Posterior vena cava (tissue), 2 donors: ENCODE measurements around the gene SLC35A2. TPM values are rescaled to one million over a fixed set of nuclear protein-coding genes. Genes with fewer than 3 reads are reported as not detected.

Source experiments
- DNase-seq: peaks from one replicate; pipeline ENCODE4 v3.0.0-alpha.2; 2020; ENCODE audit warnings: low spot score
- intact Hi-C, 2 donors: fragments of 100-400 bp; cut with DNase I; formaldehyde crosslinking; loops; one replicate each; pipeline versions ENCODE4 v1.14.1 to v1.14.2; 2022 to 2023
- long read RNA-seq, 2 donors: library from polyadenylated mRNA; unstranded; transcript quantifications; one replicate each; pipeline ENCODE4 v2.0.0, GENCODE V29; 2020 to 2021
- total RNA-seq, 2 donors: library from RNA; stranded (reverse); fragmentation: NEBNext Ultra II Directional; extraction: Animal tissue kit (Norgen Biotek cat#: 25700); gene quantifications; one replicate each; pipeline ENCODE4 v1.2.1, GENCODE V29; 2021
- donor health status: DM: yes; HTN: yes; CAD: no.
- donor health status: DM: yes; HTN: yes; CAD: no.

The SLC35A2 gene
- total RNA-seq = 10 to 100 TPM; 11.5 to 14.7 TPM
- long read RNA-seq, donor 1, partial matches to known transcripts = 0 of 8 reads
- long read RNA-seq, donor 1, other reads (novel, unspliced or antisense) = 1 of 8 reads
- long read RNA-seq, donor 2, transcript SLC35A2-204 (4 exons, 3,047 nt) = major isoform, 5 of 30 reads
- long read RNA-seq, donor 2, partial matches to known transcripts = 9 of 30 reads
- long read RNA-seq, donor 2, other reads (novel, unspliced or antisense) = 9 of 30 reads

- intact Hi-C loops = loop anchor here in 1 of 2 donors (10.0 kb wide), 1 partner anchor 63 kb away; the partner anchor contains the start of gene KCND1
- peak; percentile 93 for DNase-seq
Measured at GRCh38 chrX:48911412-48912182, at the start of gene SLC35A2. TSS of gene SLC35A2 (minus strand) at chrX:48911646. CDS start at chrX:48911636, 10 bp downstream.

DNA sequence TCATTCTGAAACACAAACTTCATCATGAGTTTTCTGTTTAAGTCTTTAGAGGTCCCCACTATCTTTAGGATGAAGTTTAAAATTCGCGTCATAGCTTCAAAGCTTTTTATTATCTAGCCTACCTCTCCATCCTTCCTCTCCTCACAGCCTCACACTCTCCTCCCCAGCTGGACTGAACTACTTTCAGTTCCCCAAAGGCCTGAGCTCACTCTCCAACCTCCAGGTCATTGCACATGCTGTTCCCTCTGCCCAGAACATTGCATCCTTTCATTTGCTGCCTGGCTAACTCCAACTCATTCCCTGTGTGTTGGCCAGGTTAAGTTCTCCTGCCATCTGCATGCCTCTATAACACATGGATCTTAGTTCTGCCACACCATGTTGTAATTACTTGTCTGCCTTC, 48.8 kb upstream of the SLC35A2 start:
- intact Hi-C loops = no loop called here

DNA sequence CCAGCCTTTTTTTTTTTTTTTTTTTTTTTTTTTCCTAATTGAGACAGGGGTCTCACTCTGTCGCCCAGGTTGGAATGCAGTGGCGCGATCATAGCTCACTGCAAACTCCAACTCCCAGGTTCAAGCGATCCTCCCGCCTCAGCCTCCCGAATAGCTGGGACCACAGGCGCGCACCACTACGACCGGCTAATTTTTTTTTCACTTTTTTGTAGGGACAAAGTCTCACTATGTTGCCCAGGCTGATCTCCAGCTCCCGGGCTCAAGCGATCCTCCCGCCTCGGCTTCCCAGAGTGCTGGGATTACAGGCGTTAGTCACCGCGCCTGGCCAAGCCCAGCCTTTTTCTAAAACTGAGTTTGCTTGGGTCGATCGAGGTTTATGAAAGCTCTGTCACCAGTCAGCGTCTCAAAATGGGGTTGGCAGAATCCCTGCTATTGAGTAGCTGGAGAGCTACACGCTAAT, 47.2 kb upstream of the SLC35A2 start:
- intact Hi-C loops = no loop called here
- no peak for DNase-seq

More for the DNA sequence above, 48.8 kb upstream of the SLC35A2 start:
- no peak for DNase-seq

- peak; percentile 98 for DNase-seq
- intact Hi-C loops = no loop called here
Measured at GRCh38 chrX:48957827-48958634, 46.6 kb upstream of the SLC35A2 start.

- DNase-seq = peak; percentile 89
- intact Hi-C loops = no loop called here
Measured at GRCh38 chrX:48957477-48957826, 46.0 kb upstream of the SLC35A2 start, which contains the start of gene OTUD5. TSS of gene OTUD5 (minus strand) at chrX:48957607. CDS start at chrX:48957570, 37 bp downstream.

DNA sequence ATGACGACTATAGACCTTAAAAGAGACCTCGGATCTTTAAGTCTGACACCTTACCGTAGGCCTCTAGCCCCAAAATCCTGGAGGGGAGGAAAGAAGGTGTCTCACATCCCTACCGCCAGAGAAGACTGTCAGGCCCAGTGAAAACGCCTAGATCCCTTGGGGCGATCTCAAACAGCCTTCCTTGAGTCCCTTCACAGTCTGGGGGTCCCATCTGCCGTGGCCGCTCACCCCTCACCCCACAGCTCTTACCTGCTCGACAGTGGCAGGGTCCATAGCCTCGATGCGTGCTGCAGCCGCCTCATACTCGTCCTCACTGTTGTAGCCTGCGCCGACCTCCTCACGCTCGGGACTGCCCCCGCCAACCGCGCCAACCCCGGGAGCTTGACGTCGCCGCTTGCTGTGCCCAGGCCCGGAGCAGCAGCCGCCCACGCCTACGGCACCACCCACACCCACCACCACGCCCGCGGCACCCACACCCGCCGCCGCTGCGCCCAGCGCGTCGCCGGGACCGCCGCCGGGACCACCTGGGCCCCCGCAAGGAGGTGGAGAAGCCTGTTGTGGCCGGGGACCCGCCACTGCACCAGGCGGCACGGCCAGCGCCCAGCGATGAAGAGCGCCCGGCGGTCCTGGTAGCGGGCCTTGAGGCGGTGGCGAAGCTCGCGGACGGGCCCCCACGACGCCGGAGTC, 45.4 kb upstream of the SLC35A2 start:
- intact Hi-C loops = no loop called here
- no peak for DNase-seq

DNA sequence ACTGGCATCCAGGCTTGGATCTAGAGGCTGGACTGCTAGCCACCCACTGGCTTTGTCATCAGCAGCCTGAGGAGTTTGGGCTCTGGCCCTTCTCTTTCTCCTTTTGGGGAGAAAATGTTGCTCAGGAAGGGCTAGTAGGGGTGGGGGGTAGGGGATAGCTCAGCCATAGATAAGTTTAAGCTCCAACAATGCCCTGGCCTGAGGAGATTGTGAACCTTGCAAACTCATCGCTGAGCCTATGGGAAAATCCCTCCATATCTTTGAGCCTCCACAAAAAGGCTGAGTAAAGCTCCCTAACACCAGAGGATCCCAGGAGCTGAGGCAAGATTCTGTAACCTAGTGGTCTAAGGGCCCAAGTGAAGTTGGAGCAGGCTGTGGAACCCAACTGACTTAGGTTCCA, 37.1 kb upstream of the SLC35A2 start:
- DNase-seq = no peak
- intact Hi-C loops = no loop called here

- no peak for DNase-seq
- intact Hi-C loops = no loop called here
Measured at GRCh38 chrX:48945517-48946348, 34.3 kb upstream of the SLC35A2 start.

DNA sequence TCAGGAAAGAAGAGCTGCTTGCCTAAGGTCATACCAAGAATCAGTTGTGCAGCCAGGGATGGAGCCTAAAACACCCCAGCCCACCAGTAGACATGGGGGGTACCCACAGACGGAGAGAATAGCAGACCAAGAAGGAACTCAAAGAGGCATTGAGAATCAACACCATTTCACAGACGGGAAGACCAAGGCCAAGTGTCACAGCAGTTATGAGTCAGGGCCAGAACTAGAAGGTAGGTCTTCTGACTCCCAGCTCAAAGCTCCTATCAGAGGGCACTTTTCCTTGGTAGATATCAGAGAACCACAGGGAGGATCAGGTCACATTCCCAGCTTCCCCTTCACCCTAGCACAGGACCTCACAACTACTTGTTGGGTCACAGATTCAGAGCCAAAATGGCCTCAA, 31.4 kb upstream of the SLC35A2 start:
- DNase-seq = no peak
- intact Hi-C loops = no loop called here

- DNase-seq = no peak
- intact Hi-C loops = no loop called here
Measured at GRCh38 chrX:48940404-48940955, 29.0 kb upstream of the SLC35A2 start.

DNA sequence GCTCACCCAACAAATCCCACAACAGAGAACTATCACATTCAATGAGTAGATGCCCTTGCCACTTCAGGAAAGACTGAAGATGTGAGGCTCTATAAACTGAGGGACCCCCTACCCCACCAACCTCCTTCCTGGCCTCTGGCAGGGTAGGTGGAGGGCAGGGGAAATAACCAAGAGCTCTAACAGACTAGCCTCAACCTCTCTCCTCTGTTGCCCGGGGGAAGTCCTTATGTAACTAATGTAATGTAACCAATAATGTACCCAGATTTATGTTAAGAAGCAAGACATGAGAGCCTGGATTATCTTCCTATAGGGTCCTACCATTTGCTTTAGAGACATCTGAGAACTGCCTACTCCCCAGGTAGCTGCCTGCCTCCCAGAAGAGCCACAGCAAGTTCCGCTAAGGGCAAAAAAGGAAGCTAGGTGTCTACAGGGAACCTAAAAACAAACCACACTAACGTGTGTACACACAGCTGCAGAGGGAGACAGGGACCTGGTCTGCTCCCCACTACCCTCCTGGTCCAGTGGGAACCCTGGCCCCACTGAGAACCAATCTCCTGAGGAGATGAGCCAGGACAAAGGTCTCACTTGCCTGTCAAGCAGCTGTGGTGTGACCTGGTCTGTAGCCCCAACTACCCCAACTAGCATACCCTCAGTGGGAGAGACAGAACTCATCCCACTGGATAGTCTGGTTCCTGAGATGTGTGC, 28.2 kb upstream of the SLC35A2 start:
- no peak for DNase-seq
- intact Hi-C loops = no loop called here

- DNase-seq = no peak
- intact Hi-C loops = no loop called here
Measured at GRCh38 chrX:48938721-48939425, 27.4 kb upstream of the SLC35A2 start.

GRCh38 chrX:48937054-48937907, 25.8 kb upstream of the SLC35A2 start:
- intact Hi-C loops = no loop called here
- DNase-seq = peak; percentile 90

DNA sequence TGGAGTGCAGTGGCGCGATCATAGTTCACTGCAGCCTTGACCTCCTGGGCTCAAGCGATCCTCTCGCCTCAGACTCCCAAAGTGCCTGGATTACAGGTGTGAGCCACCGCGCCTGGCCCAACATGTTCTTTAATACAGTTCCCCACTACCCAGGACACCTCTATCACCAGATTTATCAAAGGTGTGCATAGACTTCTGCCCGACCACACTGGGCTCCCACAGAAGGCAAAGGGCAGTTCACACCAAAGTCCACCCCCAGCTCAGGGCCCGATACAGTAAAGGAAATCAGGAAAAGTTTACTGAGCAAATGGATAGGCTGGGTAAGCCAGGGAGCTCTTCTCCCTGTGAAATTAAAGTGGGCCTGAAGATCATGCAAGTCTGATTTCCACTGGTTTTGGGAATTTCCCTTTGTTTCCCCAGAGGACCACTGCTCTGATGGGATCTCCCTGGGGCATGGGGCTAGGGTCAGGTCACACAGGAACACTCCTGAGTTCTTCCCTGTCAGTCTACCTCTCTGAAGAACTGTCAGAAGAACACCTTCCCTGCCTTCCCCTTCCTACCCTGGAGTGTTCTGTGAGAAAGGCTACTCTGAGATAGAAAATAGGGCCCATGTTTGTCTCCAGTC, 25.1 kb upstream of the SLC35A2 start:
- intact Hi-C loops = no loop called here
- no peak for DNase-seq

DNA sequence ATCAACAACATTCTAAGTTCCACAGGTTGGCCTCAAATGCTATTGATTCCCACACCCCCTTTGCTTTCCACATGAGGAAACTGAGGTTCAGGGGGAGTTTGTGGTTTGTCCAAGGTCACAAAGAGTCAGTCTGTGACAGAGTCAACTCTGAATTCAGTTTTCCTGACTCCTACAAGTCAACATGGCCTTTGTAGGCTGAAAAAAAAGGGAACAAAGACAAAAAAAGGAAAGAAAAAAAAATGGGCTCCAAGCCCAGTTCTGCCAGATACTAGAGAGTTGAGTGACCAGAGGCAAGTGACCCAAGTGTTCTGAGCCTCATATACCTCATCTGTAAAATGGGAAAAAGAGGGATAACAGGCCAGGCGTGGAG, 23.8 kb upstream of the SLC35A2 start:
- intact Hi-C loops = no loop called here
- DNase-seq = no peak
